ENCODE measurements around the gene MSRB3. TPM values are rescaled to one million over a fixed set of nuclear protein-coding genes. Genes with fewer than 3 reads are reported as not detected.

MSRB3 gene
- total RNA-seq, 3 donors from 2014 or later (not counting 1 experiment from before 2014, with no cell fraction given): 2.4 to 3.4 (median 3.1) TPM

DNA sequence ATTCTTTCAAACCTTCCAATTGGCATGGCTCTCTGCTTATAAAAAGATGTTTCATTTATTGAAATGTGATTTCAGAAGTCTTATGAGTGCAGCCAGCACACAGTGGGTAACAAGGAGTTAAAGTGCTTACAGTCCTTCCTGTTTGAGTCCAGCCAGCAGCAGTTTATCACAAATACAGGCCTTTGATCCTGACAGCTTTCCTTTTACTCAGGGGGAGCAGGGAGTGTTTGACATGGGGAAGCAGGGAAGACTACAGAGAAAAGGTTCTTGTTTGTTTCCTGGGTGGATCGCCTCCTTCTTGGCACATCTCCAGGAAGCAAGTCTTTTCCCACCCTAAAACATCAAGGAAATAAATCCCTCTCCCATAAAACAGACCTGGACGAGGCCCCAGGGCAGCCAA is 216.1 kb downstream of the MSRB3 start:
- peaks cover 33 to 36% of the 10 kb centered on the region in 2 donors for H3K4me1 Mint-ChIP-seq
- H3K27me3 ChIP-seq (ENCODE audit: control insufficient read depth, insufficient read depth, low read length): peaks cover 18% of the 10 kb centered on the region
- peaks cover 44 to 73% of the 10 kb centered on the region in 2 donors for H3K27me3 Mint-ChIP-seq (ENCODE audit: low read depth in 2 of 2)
- H3K4me3 ChIP-seq (ENCODE audit: low read length): no peak overlapping the region
- H3K36me3 ChIP-seq (ENCODE audit: control insufficient read depth, insufficient read depth, low read length): no peaks in the 10 kb centered on the region
- intact Hi-C loops (cut with micrococcal nuclease): no loop called here
- H3K9me3 ChIP-seq (ENCODE audit: control insufficient read depth, insufficient read depth, low read length): no peaks in the 10 kb centered on the region
- no peaks in the 10 kb centered on the region for H3K36me3 Mint-ChIP-seq
- H3K4me1 ChIP-seq (ENCODE audit: control insufficient read depth, insufficient read depth, low read length): peaks cover 5% of the 10 kb centered on the region
- TF ChIP-seq, protein P1, sequence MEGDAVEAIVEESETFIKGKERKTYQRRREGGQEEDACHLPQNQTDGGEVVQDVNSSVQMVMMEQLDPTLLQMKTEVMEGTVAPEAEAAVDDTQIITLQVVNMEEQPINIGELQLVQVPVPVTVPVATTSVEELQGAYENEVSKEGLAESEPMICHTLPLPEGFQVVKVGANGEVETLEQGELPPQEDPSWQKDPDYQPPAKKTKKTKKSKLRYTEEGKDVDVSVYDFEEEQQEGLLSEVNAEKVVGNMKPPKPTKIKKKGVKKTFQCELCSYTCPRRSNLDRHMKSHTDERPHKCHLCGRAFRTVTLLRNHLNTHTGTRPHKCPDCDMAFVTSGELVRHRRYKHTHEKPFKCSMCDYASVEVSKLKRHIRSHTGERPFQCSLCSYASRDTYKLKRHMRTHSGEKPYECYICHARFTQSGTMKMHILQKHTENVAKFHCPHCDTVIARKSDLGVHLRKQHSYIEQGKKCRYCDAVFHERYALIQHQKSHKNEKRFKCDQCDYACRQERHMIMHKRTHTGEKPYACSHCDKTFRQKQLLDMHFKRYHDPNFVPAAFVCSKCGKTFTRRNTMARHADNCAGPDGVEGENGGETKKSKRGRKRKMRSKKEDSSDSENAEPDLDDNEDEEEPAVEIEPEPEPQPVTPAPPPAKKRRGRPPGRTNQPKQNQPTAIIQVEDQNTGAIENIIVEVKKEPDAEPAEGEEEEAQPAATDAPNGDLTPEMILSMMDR (IDR thresholded peaks at IDR 0.05): no peak
- DNase-seq (no peak), ATAC-seq (no peak)
- H3K27ac ChIP-seq (ENCODE audit: low read length): no peak overlapping the region
- no peak overlapping the region for H3K27ac Mint-ChIP-seq
- peaks cover 2 to 5% of the 10 kb centered on the region in 2 donors for H3K9me3 Mint-ChIP-seq
- WGBS (ENCODE audit: insufficient coverage): 70% methylated on average over 1 of the region's 2 CpGs
- H3K4me3 Mint-ChIP-seq: no peak overlapping the region

DNA sequence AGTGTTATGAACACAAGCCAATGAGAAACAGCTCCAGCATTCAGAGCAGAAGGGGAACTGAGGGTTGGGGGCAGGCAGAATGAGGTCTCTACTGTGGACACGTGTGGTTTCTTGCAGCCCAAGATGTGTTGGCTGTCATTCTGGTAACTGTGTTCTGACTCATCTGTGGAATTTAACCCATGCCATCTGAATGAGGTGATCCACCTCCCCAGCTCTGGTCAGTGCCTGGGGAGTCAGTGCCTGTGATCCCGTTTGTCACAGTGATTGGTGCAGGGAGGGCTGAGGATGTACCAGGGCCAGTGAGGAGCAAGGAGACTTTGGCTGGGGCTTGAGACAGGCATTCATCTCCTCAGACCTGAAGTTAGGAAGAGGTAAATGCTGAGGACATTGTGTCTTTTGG is 216.8 kb downstream of the MSRB3 start:
- Histone ChIP-seq H3K4me3 (ENCODE audit: low read length) (no peak overlapping the region), H3K27me3 (ENCODE audit: control insufficient read depth, insufficient read depth, low read length) (peaks cover 18% of the 10 kb centered on the region), H3K9me3 (ENCODE audit: control insufficient read depth, insufficient read depth, low read length) (no peaks in the 10 kb centered on the region), H3K4me1 (ENCODE audit: control insufficient read depth, insufficient read depth, low read length) (peaks cover 5% of the 10 kb centered on the region), H3K27ac (ENCODE audit: low read length) (no peak overlapping the region), H3K36me3 (ENCODE audit: control insufficient read depth, insufficient read depth, low read length) (no peaks in the 10 kb centered on the region)
- 52% methylated on average over 2 of the region's 2 CpGs for WGBS (ENCODE audit: insufficient coverage)
- TF ChIP-seq, protein P1 (IDR thresholded peaks at IDR 0.05): no peak
- Mint-ChIP-seq H3K4me3 (no peak overlapping the region), H3K4me1 (peaks cover 33 to 36% of the 10 kb centered on the region in 2 donors), H3K27ac (no peak overlapping the region), H3K36me3 (no peaks in the 10 kb centered on the region), H3K27me3 (ENCODE audit: low read depth in 2 of 2) (peaks cover 46 to 80% of the 10 kb centered on the region in 2 donors), H3K9me3 (peaks cover 2 to 5% of the 10 kb centered on the region in 2 donors)
- intact Hi-C loops (cut with micrococcal nuclease): no loop called here
- DNase-seq (no peak), ATAC-seq (no peak)

DNA sequence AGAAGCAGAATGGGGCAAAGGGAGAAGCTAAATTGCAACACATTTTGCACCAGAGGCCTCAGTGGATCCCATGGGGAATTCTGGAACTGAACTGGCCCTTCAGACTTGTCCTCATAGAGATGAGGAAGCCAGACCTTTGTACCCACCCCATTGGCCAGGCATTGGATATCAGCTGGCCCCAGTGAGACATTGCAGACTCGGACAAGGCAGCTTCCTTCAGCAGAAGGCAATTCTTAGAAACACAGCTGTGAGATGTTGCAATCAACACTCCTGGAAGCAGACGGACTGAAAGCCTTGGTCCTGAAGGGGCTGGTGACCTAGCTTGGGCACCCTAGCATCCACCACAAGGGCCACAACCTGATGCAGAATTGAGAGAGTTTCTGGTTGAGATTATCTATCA is 218.1 kb downstream of the MSRB3 start:
- no peak overlapping the region for H3K27ac Mint-ChIP-seq
- peaks cover 46 to 78% of the 10 kb centered on the region in 2 donors for H3K27me3 Mint-ChIP-seq (ENCODE audit: low read depth in 2 of 2)
- no peak for ATAC-seq
- TF ChIP-seq, protein P1 (IDR thresholded peaks at IDR 0.05): no peak
- no peak for DNase-seq
- peaks cover 2 to 5% of the 10 kb centered on the region in 2 donors for H3K9me3 Mint-ChIP-seq
- no peak overlapping the region for H3K4me3 ChIP-seq (ENCODE audit: low read length)
- H3K4me1 ChIP-seq (ENCODE audit: control insufficient read depth, insufficient read depth, low read length): peaks cover 5% of the 10 kb centered on the region
- no peaks in the 10 kb centered on the region for H3K36me3 Mint-ChIP-seq
- H3K27ac ChIP-seq (ENCODE audit: low read length): no peak overlapping the region
- no peaks in the 10 kb centered on the region for H3K36me3 ChIP-seq (ENCODE audit: control insufficient read depth, insufficient read depth, low read length)
- peaks cover 33 to 36% of the 10 kb centered on the region in 2 donors for H3K4me1 Mint-ChIP-seq
- WGBS (ENCODE audit: insufficient coverage): 40% methylated on average over 2 of the region's 2 CpGs
- no peak overlapping the region for H3K4me3 Mint-ChIP-seq
- intact Hi-C loops (cut with micrococcal nuclease): no loop called here
- H3K9me3 ChIP-seq (ENCODE audit: control insufficient read depth, insufficient read depth, low read length): no peaks in the 10 kb centered on the region
- H3K27me3 ChIP-seq (ENCODE audit: control insufficient read depth, insufficient read depth, low read length): peaks cover 18% of the 10 kb centered on the region

DNA sequence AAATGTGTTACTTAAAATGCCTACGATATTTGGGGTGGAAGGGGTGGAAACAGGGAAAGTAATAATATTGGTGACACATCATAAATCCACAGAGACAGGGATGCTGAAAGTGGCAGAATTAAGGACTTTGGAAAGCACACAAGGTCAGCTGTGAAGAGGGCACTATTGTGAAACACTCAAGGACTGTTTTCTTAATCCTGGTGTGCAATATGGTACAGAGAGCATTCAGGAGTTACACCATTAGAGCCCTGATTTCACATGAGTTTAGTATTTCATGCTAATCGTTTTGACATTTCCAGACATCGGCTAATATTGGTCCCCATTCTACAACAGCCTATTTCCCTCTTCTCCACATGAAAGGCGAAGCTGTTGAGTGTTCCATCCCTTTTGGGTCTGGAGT is 219.2 kb downstream of the MSRB3 start:
- peaks cover 5% of the 10 kb centered on the region for H3K4me1 ChIP-seq (ENCODE audit: control insufficient read depth, insufficient read depth, low read length)
- no peak for DNase-seq
- Mint-ChIP-seq H3K27ac (no peak overlapping the region), H3K4me3 (no peak overlapping the region), H3K27me3 (ENCODE audit: low read depth in 2 of 2) (peaks cover 46 to 76% of the 10 kb centered on the region in 2 donors), H3K4me1 (peaks cover 24 to 26% of the 10 kb centered on the region in 2 donors), H3K9me3 (no peaks in the 10 kb centered on the region), H3K36me3 (no peaks in the 10 kb centered on the region)
- no peaks in the 10 kb centered on the region for H3K9me3 ChIP-seq (ENCODE audit: control insufficient read depth, insufficient read depth, low read length)
- no peak for ATAC-seq
- H3K27ac ChIP-seq (ENCODE audit: low read length): no peak overlapping the region
- no peak overlapping the region for H3K4me3 ChIP-seq (ENCODE audit: low read length)
- no peaks in the 10 kb centered on the region for H3K36me3 ChIP-seq (ENCODE audit: control insufficient read depth, insufficient read depth, low read length)
- 92% methylated on average over 4 of the region's 4 CpGs for WGBS (ENCODE audit: insufficient coverage)
- intact Hi-C loops (cut with micrococcal nuclease): no loop called here
- TF ChIP-seq, protein P1 (IDR thresholded peaks at IDR 0.05): no peak
- peaks cover 18% of the 10 kb centered on the region for H3K27me3 ChIP-seq (ENCODE audit: control insufficient read depth, insufficient read depth, low read length)

Measured in natural killer cell (primary cell).